Measurements from ENCODE around the gene GBE1. TPM values are rescaled to one million over a fixed set of nuclear protein-coding genes. Genes with fewer than 3 reads are reported as not detected.

GBE1 gene
- total RNA-seq, 1 donor from 2014 or later, result 34.4 TPM

DNA sequence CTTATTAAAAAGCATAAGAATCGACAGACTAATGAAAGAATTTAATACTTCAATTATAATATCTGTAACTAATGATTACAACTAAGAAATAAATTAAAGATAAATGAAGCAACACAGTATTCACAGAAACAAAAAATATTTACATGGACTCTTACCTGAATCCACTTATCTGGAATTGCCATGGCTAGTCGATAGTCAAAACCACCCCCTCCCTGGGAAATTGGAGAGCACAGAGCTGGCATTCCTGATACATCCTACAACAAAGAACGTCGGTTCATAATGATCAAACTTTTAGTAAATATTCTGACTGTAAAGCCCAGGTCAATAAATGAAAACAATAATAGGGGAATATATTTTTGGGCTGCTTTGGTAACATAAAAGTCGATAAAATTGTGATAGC, 175.5 kb downstream of the GBE1 start:
- no peaks in the 10 kb centered on the region for H3F3A ChIP-seq (ENCODE audit: low read depth)
- TF ChIP-seq EZH2 (IDR thresholded peaks at IDR 0.05) (no peak), EZH2phosphoT487 (IDR thresholded peaks at IDR 0.05) (no peak)
- TF ChIP-seq, protein P1, sequence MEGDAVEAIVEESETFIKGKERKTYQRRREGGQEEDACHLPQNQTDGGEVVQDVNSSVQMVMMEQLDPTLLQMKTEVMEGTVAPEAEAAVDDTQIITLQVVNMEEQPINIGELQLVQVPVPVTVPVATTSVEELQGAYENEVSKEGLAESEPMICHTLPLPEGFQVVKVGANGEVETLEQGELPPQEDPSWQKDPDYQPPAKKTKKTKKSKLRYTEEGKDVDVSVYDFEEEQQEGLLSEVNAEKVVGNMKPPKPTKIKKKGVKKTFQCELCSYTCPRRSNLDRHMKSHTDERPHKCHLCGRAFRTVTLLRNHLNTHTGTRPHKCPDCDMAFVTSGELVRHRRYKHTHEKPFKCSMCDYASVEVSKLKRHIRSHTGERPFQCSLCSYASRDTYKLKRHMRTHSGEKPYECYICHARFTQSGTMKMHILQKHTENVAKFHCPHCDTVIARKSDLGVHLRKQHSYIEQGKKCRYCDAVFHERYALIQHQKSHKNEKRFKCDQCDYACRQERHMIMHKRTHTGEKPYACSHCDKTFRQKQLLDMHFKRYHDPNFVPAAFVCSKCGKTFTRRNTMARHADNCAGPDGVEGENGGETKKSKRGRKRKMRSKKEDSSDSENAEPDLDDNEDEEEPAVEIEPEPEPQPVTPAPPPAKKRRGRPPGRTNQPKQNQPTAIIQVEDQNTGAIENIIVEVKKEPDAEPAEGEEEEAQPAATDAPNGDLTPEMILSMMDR (IDR thresholded peaks at IDR 0.05), result no peak
- H3K27ac ChIP-seq, result no peak overlapping the region
- DNase-seq (ENCODE audit: low spot score), result no peak
- H3K27me3 ChIP-seq, result no peaks in the 10 kb centered on the region
- H3K4me1 Mint-ChIP-seq, result no peaks in the 10 kb centered on the region
- H3K27me3 Mint-ChIP-seq (ENCODE audit: insufficient read depth, low read depth), result no peaks in the 10 kb centered on the region
- H3K9me3 Mint-ChIP-seq, result no peaks in the 10 kb centered on the region
- no peaks in the 10 kb centered on the region for H3K4me1 ChIP-seq
- no peaks in the 10 kb centered on the region for H3K36me3 Mint-ChIP-seq
- no peaks in the 10 kb centered on the region for H3K79me2 ChIP-seq (ENCODE audit: low read depth)
- H2AFZ ChIP-seq (replicated peaks), result no peak overlapping the region
- H3K4me2 ChIP-seq, result no peak overlapping the region
- no peak overlapping the region for H3K4me3 Mint-ChIP-seq
- no peak overlapping the region for H3K4me3 ChIP-seq
- no peaks in the 10 kb centered on the region for H3K9me3 ChIP-seq (ENCODE audit: low read depth)
- no peaks in the 10 kb centered on the region for H3K36me3 ChIP-seq
- no peaks in the 10 kb centered on the region for H4K20me1 ChIP-seq (ENCODE audit: low read depth)
- no peak overlapping the region for H3K9ac ChIP-seq
- no peak overlapping the region for H3K27ac Mint-ChIP-seq

DNA sequence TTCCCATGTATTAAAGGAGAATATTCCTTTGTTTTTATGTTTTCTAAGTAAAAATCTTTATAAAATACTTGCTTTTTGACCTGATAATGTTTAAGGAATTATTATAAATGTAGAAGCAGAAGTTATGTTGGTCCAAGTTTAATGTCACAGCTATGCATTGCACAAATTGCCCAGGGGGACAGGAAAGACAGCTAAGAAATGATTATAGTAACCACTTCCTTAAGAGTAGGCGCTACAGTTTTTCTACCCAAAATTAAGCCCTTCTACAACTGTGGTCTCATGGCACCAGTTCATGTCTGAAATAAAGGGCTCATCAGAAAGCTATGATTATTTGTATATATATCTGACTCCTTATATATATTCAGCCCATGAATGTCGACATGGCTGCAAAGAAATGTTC, 176.4 kb downstream of the GBE1 start:
- no peaks in the 10 kb centered on the region for H3K9me3 ChIP-seq (ENCODE audit: low read depth)

DNA sequence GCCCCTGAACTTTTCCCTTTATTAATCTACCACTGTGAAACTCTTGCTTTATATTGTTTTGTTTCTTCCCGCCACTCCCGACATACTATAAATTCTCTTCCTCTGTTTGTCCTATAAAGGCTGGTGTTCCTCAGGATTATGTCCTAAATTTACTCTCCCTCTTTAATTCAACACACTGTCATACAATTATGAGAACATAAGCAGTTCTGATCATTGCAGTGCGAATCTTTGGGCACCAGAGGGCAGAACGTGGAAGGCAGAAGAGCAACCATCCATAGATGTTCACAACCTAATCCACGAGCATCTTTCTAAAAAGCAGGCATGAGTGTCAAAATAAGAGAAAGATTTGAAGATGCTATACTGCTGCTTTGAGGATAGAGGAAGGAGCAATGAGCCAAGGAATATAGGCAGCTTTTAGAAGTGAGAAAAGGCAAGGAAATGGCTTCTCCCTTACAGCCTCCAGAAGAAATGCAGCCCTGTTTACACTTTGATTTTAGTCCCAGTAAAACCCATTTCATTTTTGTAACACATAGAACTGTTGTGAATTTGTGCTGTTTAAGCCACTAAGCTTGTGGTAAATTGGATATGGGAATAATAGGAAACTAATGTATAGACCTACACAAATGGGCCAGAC, 179.4 kb downstream of the GBE1 start:
- H3K27ac Mint-ChIP-seq, result no peak overlapping the region

More for the DNA sequence above, 176.4 kb downstream of the GBE1 start:
- Mint-ChIP-seq H3K27me3 (ENCODE audit: insufficient read depth, low read depth) (no peaks in the 10 kb centered on the region), H3K9me3 (no peaks in the 10 kb centered on the region), H3K36me3 (no peaks in the 10 kb centered on the region), H3K4me3 (no peak overlapping the region), H3K4me1 (peaks cover 6% of the 10 kb centered on the region), H3K27ac (no peak overlapping the region)
- Histone ChIP-seq H3K79me2 (ENCODE audit: low read depth) (no peaks in the 10 kb centered on the region), H2AFZ (replicated peaks) (no peak overlapping the region), H3K27ac (no peak overlapping the region), H3K4me3 (no peak overlapping the region), H3K4me1 (peaks cover 4% of the 10 kb centered on the region), H3K36me3 (no peaks in the 10 kb centered on the region), H3K27me3 (no peaks in the 10 kb centered on the region), H3K4me2 (no peak overlapping the region), H4K20me1 (ENCODE audit: low read depth) (no peaks in the 10 kb centered on the region), H3F3A (ENCODE audit: low read depth) (peaks cover 4% of the 10 kb centered on the region), H3K9ac (no peak overlapping the region)
- TF ChIP-seq EZH2 (IDR thresholded peaks at IDR 0.05) (no peak), EZH2phosphoT487 (IDR thresholded peaks at IDR 0.05) (no peak)
- TF ChIP-seq, protein P1 (IDR thresholded peaks at IDR 0.05), result no peak
- DNase-seq (ENCODE audit: low spot score), result no peak

More for the DNA sequence above, 179.4 kb downstream of the GBE1 start:
- Histone ChIP-seq H3K9ac (no peak overlapping the region), H3K9me3 (ENCODE audit: low read depth) (no peaks in the 10 kb centered on the region), H3K4me2 (no peak overlapping the region), H3K27me3 (no peaks in the 10 kb centered on the region), H3K79me2 (ENCODE audit: low read depth) (no peaks in the 10 kb centered on the region), H3K36me3 (no peaks in the 10 kb centered on the region), H3K27ac (no peak overlapping the region), H2AFZ (replicated peaks) (peak overlapping the region; percentile 86), H3K4me1 (peaks cover 15% of the 10 kb centered on the region), H3K4me3 (no peak overlapping the region), H3F3A (ENCODE audit: low read depth) (peaks cover 12% of the 10 kb centered on the region), H4K20me1 (ENCODE audit: low read depth) (no peaks in the 10 kb centered on the region)
- TF ChIP-seq EZH2phosphoT487 (IDR thresholded peaks at IDR 0.05), result no peak
- TF ChIP-seq, protein P1 (IDR thresholded peaks at IDR 0.05), result peak; percentile 86
- H3K4me3 Mint-ChIP-seq, result no peak overlapping the region
- H3K9me3 Mint-ChIP-seq, result no peaks in the 10 kb centered on the region
- no peaks in the 10 kb centered on the region for H3K27me3 Mint-ChIP-seq (ENCODE audit: insufficient read depth, low read depth)
- peak; percentile 59 for DNase-seq (ENCODE audit: low spot score)
- H3K36me3 Mint-ChIP-seq, result no peaks in the 10 kb centered on the region
- peaks cover 9% of the 10 kb centered on the region for H3K4me1 Mint-ChIP-seq

All from neural progenitor cell (in vitro differentiated cells).